ENCODE data around the gene SLC25A36.

DNA sequence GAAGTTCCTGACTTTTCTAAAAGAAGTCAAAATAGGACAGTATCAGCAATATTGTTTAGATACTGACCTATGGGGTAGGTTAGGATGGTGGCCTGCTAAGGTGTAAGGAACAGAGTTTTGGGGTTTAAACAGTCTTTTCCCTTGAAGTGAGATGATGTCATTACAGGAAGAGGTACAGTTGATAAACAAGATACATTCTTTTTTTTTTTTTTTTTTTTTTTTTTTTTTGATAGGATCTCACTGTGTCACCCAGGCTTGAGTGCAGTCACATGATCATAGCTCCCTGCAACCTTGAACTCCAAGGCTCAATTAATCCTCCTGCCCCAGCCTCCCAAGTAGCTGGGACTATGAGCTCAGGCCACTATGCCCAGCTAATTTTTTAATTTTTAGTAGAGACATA is 33.3 kb downstream of the SLC25A36 start:
- TF ChIP-seq, protein P1, sequence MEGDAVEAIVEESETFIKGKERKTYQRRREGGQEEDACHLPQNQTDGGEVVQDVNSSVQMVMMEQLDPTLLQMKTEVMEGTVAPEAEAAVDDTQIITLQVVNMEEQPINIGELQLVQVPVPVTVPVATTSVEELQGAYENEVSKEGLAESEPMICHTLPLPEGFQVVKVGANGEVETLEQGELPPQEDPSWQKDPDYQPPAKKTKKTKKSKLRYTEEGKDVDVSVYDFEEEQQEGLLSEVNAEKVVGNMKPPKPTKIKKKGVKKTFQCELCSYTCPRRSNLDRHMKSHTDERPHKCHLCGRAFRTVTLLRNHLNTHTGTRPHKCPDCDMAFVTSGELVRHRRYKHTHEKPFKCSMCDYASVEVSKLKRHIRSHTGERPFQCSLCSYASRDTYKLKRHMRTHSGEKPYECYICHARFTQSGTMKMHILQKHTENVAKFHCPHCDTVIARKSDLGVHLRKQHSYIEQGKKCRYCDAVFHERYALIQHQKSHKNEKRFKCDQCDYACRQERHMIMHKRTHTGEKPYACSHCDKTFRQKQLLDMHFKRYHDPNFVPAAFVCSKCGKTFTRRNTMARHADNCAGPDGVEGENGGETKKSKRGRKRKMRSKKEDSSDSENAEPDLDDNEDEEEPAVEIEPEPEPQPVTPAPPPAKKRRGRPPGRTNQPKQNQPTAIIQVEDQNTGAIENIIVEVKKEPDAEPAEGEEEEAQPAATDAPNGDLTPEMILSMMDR (IDR thresholded peaks at IDR 0.05) = no peak
- no peak for TF ChIP-seq POLR2A (IDR thresholded peaks at IDR 0.05)

Data from lower leg skin (tissue), 3 donors.